Neutrophil (primary cell): Measurements from ENCODE around the gene HAO2.

Experiments
- H3K27ac ChIP-seq: fragments of 200-600 bp; sonication (generic); 2 replicates; pipeline ENCODE4 v1.5.1; 2016; ENCODE audit warnings: mild to moderate bottlenecking, moderate library complexity
- H3K27me3 ChIP-seq: fragments of 200-600 bp; sonication (generic); 2 replicates; pipeline ENCODE4 v1.6.0; 2016; ENCODE audit warnings: mild to moderate bottlenecking
- H3K36me3 ChIP-seq: fragments of 200-600 bp; sonication (generic); 2 replicates; pipeline ENCODE4 v1.5.1; 2017
- H3K4me1 ChIP-seq, 2 experiments: fragments of 200-600 bp in 1 of 2; sonication (generic) in 1 of 2; 1 replicate in 1 of 2; 2 replicates in 1 of 2; pipeline versions ENCODE4 v1.5.1 to v1.6.1; 2013 to 2016; ENCODE audit warnings: low read depth in 1 of 2, low read length in 1 of 2, mild to moderate bottlenecking in 1 of 2, moderate library complexity in 1 of 2; ENCODE audit not compliant: control insufficient read depth in 1 of 2, insufficient read depth in 1 of 2
- H3K4me3 ChIP-seq, 2 experiments: fragments of 200-600 bp in 1 of 2; sonication (generic) in 1 of 2; 1 replicate in 1 of 2; 2 replicates in 1 of 2; pipeline ENCODE4 v1.5.1; 2013 to 2016; ENCODE audit warnings: low read depth in 1 of 2, low read length in 1 of 2, mild to moderate bottlenecking in 1 of 2, moderate library complexity in 1 of 2
- H3K9me3 ChIP-seq: fragments of 200-600 bp; sonication (generic); 2 replicates; pipeline ENCODE4 v1.5.1; 2016
- CTCF ChIP-seq: fragments of 200-600 bp; sonication (generic); IDR thresholded peaks from 2 replicates; pipeline ENCODE4 v1.5.1; 2016; ENCODE audit warnings: antibody characterized with exemption

HAO2 gene

GRCh38 chr1:119435052-119435451, 66.5 kb downstream of the HAO2 start:
- TF ChIP-seq CTCF = no peak
- no peaks in the 10 kb centered on the region for H3K4me1 ChIP-seq
- no peaks in the 10 kb centered on the region for H3K9me3 ChIP-seq
- H3K27me3 ChIP-seq = no peaks in the 10 kb centered on the region
- no peak overlapping the region for H3K27ac ChIP-seq
- no peak overlapping the region for H3K4me3 ChIP-seq
- H3K36me3 ChIP-seq = no peaks in the 10 kb centered on the region

- Histone ChIP-seq H3K9me3 (no peaks in the 10 kb centered on the region), H3K4me3 (no peak overlapping the region), H3K27ac (no peak overlapping the region), H3K27me3 (peaks cover 11% of the 10 kb centered on the region), H3K4me1 (no peaks in the 10 kb centered on the region), H3K36me3 (no peaks in the 10 kb centered on the region)
- no peak for TF ChIP-seq CTCF
These were observed 70.2 kb downstream of the HAO2 start for GRCh38 chr1:119438761-119439160.

- Histone ChIP-seq H3K4me3 (no peak overlapping the region), H3K36me3 (no peaks in the 10 kb centered on the region), H3K4me1 (no peaks in the 10 kb centered on the region), H3K27ac (no peak overlapping the region), H3K27me3 (peaks cover 11% of the 10 kb centered on the region), H3K9me3 (no peaks in the 10 kb centered on the region)
- TF ChIP-seq CTCF = no peak
These were observed 72.2 kb downstream of the HAO2 start for GRCh38 chr1:119440721-119441307.

GRCh38 chr1:119442756-119443155, 74.2 kb downstream of the HAO2 start:
- Histone ChIP-seq H3K27me3 (peaks cover 11% of the 10 kb centered on the region), H3K4me3 (no peak overlapping the region), H3K36me3 (no peaks in the 10 kb centered on the region), H3K9me3 (no peaks in the 10 kb centered on the region), H3K4me1 (no peaks in the 10 kb centered on the region), H3K27ac (no peak overlapping the region)
- TF ChIP-seq CTCF = no peak
